ENCODE data around the gene SLC7A5.
"Not testable (repeated sequence)": the region's sequence is repeated elsewhere in the genome, so short reads cannot be mapped to it uniquely, and the experiment has no call there.

SLC7A5 gene

GRCh38 chr16:87861300-87862099, 7.8 kb downstream of the SLC7A5 start:
- not testable (repeated sequence) for DNase-seq (ENCODE audit: low spot score)

DNA sequence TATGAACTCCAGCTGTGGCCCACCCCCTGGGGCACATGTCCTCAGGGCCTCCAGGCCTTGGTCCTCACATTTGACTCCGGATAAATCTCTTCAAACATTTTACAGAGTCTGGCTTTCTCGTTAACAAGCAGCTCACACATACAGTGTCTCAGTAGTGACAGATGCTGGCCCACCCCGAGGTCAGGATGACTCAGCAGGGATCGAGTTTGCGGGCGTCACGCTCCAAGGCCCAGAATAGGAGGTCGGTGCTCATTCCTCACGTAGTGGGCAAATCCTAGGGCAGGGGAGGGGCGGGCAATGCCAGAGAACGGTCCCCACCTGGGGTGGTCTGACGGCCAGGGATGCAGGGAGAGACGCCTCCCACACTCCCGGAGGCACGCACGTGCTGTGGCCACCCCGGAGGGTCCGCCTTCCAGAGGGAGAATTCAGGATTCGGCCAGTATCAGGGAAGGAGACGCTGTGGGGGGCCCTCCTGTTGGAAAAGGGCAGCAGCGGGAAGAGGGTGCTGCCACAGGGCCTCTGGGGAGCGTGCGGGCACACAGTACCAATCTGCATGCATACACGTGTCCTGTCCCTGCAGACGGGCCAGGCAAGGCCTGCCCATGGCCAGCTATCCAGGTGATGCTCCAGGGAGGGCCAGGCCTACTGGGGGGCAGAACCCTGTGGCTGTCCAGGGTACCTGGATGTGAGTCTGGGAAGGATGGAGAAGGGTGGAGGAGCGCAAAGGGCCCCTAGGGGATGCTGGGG, 8.6 kb downstream of the SLC7A5 start:
- DNase-seq (ENCODE audit: low spot score), result no peak

DNA sequence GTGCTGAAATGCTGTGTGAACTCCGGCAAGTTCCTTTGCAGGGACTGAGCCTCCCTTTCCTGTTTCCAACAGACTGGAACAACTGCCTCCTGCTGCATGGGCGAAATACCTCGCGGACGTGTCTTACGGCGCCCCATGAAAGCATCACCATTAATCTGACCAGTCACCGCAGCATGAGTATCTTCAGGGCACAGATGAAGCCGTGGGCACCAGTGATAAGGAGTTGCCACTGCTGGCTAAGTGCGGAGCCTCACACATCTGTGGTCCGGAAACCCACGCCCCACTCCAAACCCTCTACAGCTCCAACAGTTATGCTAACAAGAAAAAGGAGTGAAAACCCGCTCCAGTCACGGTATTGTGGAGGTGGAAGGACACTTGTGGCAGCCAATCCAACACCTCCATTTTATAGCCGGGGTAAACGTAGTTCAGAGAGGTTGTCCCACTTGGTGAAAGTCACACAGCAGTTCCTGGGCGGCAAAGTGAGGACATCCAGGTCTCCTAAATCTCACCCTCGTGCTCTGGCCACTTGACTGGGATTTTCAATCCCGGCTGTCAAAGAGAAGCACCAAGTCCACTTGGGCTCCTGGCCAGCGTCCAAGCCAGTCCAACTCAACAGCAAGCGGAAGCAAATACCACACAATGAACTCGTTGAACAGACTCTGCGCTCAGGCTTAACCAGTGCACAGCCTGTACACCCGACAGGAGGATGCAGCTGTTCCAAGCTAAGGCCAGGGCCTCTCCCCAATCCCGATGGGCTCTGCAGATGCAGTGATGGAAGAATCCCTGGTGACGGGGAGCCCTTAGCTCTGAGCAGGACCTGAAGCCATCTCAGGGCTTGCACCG, 10.9 kb downstream of the SLC7A5 start:
- DNase-seq (ENCODE audit: low spot score), result peak; percentile 77

DNA sequence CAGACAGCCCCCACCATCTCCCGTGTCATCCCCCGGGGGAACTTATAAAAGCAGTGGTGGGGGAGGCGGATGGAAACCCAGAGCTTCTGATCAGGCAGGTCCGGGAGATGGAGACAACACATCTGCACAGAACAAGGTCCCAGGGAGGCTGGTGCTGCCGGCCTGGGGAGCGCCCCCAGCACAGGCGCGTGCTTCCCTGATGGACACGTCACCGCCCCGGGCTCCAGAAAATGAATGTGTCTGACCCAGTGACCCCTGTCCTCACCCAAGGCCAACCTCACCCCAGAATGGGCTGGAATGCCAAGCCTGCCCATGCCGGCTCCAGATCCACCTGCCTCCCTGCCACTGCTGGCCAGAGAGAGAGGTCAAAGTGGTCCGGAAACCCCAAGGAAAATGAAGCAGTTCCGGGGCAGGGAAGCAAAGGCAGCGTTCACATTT, 12.5 kb downstream of the SLC7A5 start:
- DNase-seq (ENCODE audit: low spot score), result no peak

DNA sequence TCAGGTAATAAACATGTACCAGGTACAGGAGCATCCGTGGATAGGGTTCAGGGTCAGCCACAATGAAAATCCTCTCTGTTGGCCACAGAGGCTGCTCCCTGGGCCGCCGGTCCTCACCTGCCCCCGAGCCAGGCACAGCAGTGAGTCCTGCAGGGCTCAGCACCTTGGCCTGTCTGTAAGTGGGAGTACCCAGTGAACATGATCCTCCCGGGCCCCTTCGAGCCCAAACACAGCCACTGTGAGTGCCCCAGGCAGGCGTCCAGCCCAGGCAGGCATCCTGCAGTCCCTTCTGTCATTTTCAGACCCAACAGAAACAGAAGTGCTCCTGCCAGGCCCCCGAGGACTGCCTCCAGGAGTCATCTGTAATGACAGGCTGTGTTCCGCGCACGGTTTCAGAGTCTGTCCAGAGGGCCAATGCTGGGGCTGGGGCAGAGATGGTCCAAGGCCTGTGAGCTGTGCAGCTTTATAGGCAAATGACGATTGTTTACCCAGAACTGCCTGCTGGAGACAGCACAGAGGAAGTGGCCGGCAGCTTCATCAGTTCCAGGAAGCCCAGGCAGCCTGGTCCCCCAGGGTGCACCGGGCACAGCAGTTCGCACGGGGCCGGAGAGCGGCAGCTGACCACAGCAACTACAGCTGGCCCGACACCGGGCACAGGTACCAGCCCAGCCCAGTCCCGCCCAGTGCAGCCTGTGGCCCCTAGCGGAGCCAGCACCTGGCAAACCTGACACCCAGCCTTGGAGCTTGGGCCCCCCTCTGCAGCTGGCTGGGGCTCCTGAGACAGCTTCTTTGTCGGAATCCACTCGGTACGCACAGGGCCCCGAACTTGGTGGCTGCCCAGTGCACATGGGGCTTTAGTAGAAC, 13.2 kb downstream of the SLC7A5 start:
- peak; percentile 45 for DNase-seq (ENCODE audit: low spot score)

- DNase-seq (ENCODE audit: low spot score), result no peak
Observed at GRCh38 chr16:87854907-87855683, 14.2 kb downstream of the SLC7A5 start.

DNA sequence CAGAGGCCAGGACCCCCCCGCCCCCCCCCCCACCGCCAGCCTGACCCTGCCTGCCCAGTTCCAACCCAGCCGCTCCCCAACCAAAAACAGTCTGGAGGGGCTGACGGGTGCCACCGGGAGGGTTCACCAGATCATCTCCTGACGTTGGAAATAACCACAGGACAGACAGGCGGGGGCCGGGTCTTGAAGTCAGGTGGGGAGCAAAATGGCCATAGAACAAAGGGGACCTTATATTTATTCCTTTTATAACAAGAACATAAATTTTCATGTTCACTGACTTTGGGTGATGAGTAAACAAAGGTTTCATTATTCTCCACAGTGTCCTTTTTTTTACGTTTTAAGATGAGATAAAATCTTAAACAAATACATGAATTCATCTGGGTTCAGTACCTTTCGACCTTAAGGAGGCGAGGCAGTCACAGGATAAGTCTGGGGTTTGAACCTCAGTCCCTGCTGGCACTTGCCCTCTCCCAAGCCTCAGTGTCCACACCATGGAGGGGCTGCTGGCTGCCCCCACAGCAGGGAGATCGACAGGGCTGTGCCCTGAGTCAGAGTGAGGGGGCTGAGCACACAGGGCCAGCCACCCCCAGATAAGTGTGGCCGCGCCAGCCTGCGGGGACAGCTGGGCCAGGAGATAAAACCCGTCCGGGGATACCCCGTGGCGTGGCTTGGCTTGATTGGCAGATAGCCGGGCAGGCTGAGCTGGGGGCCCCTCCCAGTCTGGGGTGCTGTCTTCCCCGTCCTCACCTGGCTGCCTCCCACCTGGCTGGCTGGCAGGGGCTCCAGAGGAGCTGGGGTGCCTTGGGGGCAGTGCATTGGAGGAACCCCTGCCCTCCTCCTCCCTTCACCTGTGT, 15.0 kb downstream of the SLC7A5 start:
- DNase-seq (ENCODE audit: low spot score), result no peak

- peak; percentile 87 for DNase-seq (ENCODE audit: low spot score)
Observed at GRCh38 chr16:87853411-87854052, 15.8 kb downstream of the SLC7A5 start.

GRCh38 chr16:87851601-87852000, 17.7 kb downstream of the SLC7A5 start:
- DNase-seq (ENCODE audit: low spot score), result no peak

- no peak for DNase-seq (ENCODE audit: low spot score)
Observed at GRCh38 chr16:87851141-87851587, 18.1 kb downstream of the SLC7A5 start.

DNA sequence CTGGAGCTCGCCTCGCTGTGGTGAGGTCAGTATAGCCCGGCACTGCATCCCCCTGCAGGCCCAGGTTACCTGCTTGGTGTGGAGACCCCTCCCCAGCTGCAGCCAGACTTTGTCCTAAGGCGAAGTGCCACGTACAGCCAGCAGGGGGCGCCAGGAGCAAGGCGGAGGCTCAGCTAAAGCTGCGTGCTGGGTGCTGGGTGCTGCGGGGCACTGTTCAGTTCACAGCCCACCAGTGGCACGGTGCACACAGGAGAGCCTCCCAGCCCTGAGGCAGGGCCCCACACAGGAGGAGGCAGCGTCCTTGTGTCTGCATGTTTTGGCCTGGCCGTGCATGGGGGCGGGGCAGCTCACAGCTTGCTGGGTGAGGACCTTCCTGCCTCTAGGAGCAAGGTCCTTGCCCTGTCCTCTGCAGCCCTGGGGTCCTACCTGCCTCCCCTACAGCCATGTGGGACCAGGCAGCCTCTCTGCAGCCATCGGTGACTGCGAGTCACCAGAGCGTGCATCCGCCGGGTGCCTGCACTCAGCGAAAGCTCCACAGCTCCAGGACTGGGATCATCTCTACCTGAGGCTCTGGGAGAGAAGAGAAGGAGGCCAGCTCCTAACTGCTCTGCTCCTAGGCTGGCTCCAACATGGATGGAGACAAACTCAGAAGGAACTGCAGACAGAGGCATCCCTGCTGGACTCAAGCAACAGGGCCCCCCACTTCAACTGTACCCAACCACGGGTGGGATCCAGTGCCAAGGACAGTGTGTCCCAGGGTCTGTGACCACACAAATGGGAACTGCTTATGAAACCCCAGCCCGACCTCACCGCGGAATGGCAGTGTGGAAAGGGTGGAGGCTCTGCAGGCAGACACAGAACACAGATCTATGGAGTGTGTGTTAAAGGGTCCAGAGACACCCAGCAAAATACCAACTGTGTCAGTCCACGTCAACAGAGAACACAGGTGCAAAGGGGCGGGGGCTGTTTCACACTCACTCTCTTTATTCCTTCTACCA, 19.0 kb downstream of the SLC7A5 start:
- DNase-seq (ENCODE audit: low spot score), result no peak

DNA sequence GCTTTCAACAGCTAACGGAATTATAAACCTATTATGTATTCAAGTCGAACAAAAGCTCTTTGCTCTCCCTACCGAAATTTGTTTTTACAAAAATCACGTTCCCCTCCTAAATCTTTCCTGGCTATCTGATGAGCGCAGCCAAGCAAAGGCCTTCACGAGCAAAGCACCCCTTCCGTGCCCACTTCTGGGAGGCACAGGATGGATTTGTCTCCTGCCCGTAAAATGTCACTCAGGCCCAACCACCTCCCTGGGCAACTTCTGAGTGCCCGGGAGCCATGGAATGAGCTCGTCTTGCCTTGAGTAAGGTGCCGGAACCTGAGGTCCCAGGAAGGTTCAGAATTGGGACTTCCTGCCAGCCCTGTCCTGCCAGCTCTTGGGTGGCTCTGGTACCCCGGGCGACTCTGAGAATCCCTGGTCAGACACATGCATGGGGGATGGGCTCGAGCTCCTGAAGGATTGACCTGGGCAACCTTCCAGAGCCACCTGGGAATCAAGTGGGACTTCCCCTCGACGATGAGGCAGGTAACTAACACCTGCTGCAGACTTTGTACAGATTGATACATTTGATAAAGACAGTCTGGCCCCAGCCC, 19.8 kb downstream of the SLC7A5 start:
- no peak for DNase-seq (ENCODE audit: low spot score)

- no peak for DNase-seq (ENCODE audit: low spot score)
Observed at GRCh38 chr16:87848676-87849345, 20.5 kb downstream of the SLC7A5 start.

DNA sequence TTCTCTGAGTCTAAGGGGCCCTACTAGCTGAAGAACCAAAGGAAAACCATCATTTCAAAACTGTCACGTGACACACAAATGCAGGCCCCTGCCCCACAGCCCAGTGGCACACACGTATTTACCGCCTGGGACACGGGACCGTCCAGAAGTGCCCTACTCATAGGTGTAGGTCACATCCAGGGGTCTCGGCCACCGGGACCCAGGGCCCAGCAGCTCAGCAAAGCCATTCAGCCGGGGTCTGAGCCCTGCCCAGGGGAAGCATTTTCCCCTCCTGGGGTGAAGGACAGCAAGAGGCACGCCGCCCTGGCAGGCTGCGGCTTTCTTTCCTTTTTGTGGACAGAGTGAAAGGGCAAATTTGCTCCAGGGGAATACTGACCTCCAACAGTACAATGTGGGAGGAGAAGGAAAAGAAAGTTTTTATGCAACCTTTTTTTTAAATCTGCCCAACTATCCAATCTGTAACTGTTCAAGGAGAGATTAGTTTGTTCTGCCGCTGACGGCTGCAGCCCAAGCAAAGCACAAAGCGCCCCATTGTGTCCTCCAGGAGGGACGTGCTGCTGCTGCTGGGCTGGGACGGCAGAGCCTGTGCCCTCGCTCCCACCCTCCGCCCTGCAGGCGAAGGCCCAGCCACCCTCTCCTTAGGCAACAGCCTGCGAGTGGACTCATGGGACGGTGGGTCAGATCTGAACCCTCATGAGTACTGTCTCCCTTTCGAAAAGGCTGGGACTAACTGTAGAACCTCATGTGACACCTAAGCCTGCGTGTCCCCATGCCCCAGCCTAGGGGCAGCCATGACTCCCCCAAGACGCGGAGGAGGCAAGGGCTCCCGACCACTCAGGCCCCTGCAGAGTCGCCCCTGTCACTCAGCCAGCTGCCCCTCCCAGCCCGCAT, 21.3 kb downstream of the SLC7A5 start:
- peak; percentile 86 for DNase-seq (ENCODE audit: low spot score)

DNA sequence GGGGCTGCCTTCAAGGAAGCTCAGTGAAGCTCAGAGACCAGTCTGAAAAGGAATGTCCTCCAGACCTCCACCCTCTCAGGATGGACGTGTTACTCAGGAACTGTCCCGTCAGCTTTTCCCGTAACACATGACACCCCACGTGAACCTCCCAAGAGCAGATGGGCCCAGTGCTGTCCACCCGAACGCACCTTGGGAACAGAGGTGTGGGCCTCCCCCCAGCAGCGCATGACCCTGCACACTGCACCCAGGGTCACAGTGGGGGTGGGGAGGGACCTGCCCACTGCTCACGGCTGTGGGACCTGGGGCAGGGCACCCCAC, 21.9 kb downstream of the SLC7A5 start:
- no peak for DNase-seq (ENCODE audit: low spot score)

All from pons (tissue), 1 donor.